ENCODE measurements around the gene RNF103. TPM values are rescaled to one million over a fixed set of nuclear protein-coding genes. Genes with fewer than 3 reads are reported as not detected.

The RNF103 gene
- total RNA-seq, 2 donors from 2014 or later = 11.9 to 17.9 TPM

DNA sequence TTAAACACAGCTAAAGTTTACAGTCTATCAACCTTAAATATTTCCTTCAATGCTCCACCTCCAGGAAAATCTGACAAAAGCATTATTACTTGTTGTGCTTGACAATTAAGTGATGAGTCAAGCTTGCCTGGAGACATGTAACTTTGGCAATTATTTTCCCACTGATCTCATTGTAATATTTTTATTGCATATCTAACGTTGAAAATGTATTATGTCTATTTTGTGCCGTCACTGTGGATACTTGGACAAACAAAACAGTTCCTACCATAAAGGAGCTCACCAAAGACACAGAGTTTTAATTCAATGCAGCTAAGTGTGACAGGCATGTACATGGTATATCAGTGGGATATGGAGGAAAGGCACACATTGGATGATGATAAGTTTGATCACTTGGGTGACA lies 24.7 kb downstream of the RNF103 start:
- Histone ChIP-seq H3K9ac (ENCODE audit: extremely low read depth, low read length, poor library complexity, severe bottlenecking) (no peak overlapping the region), H3K27me3 (ENCODE audit: control insufficient read depth, insufficient read depth, low read length, poor library complexity, severe bottlenecking) (no peaks in the 10 kb centered on the region), H3K36me3 (ENCODE audit: control insufficient read depth, insufficient read depth, low read length) (peaks cover 6% of the 10 kb centered on the region), H3K9me3 (ENCODE audit: control insufficient read depth, low read length) (no peaks in the 10 kb centered on the region), H3K4me1 (ENCODE audit: control insufficient read depth, insufficient read depth, low read length) (no peaks in the 10 kb centered on the region), H3K27ac (ENCODE audit: low read depth, low read length) (no peak overlapping the region), H3K4me3 (ENCODE audit: low read length) (no peak overlapping the region)
- Mint-ChIP-seq H3K36me3 (ENCODE audit: low read depth) (peaks cover 13% of the 10 kb centered on the region), H3K4me1 (no peaks in the 10 kb centered on the region), H3K27ac (no peak overlapping the region), H3K4me3 (no peak overlapping the region), H3K27me3 (ENCODE audit: insufficient read depth) (peaks cover 2% of the 10 kb centered on the region), H3K9me3 (no peaks in the 10 kb centered on the region)
- 96% methylated on average over 2 of the region's 2 CpGs; no CpG with 5 or more reads in 1 of the 2 experiments for whole genome bisulfite sequencing, 2 experiments (ENCODE audit: insufficient coverage in 1 of 2, insufficient read length in 1 of 2)
- DNase-seq = no peak
- TF ChIP-seq, protein P1, sequence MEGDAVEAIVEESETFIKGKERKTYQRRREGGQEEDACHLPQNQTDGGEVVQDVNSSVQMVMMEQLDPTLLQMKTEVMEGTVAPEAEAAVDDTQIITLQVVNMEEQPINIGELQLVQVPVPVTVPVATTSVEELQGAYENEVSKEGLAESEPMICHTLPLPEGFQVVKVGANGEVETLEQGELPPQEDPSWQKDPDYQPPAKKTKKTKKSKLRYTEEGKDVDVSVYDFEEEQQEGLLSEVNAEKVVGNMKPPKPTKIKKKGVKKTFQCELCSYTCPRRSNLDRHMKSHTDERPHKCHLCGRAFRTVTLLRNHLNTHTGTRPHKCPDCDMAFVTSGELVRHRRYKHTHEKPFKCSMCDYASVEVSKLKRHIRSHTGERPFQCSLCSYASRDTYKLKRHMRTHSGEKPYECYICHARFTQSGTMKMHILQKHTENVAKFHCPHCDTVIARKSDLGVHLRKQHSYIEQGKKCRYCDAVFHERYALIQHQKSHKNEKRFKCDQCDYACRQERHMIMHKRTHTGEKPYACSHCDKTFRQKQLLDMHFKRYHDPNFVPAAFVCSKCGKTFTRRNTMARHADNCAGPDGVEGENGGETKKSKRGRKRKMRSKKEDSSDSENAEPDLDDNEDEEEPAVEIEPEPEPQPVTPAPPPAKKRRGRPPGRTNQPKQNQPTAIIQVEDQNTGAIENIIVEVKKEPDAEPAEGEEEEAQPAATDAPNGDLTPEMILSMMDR (conservative IDR thresholded peaks at IDR 0.05) = no peak

GRCh38 chr2:86596118-86596517 lies 27.5 kb downstream of the RNF103 start:
- Histone ChIP-seq H3K4me3 (ENCODE audit: low read length) (no peak overlapping the region), H3K9ac (ENCODE audit: extremely low read depth, low read length, poor library complexity, severe bottlenecking) (no peak overlapping the region), H3K9me3 (ENCODE audit: control insufficient read depth, low read length) (no peaks in the 10 kb centered on the region), H3K27me3 (ENCODE audit: control insufficient read depth, insufficient read depth, low read length, poor library complexity, severe bottlenecking) (peaks cover 4% of the 10 kb centered on the region), H3K36me3 (ENCODE audit: control insufficient read depth, insufficient read depth, low read length) (no peaks in the 10 kb centered on the region), H3K27ac (ENCODE audit: low read depth, low read length) (no peak overlapping the region), H3K4me1 (ENCODE audit: control insufficient read depth, insufficient read depth, low read length) (no peaks in the 10 kb centered on the region)
- peaks cover 2% of the 10 kb centered on the region for H3K27me3 Mint-ChIP-seq (ENCODE audit: insufficient read depth)
- WGBS, 2 experiments (ENCODE audit: insufficient coverage in 1 of 2, insufficient read length in 1 of 2) = 58 to 72% methylated on average over 2 of the region's 2 CpGs
- H3K36me3 Mint-ChIP-seq (ENCODE audit: low read depth) = no peaks in the 10 kb centered on the region
- TF ChIP-seq, protein P1 (conservative IDR thresholded peaks at IDR 0.05) = no peak
- H3K4me1 Mint-ChIP-seq = no peaks in the 10 kb centered on the region
- peaks cover under 1% of the 10 kb centered on the region for H3K9me3 Mint-ChIP-seq
- no peak overlapping the region for H3K27ac Mint-ChIP-seq
- no peak for DNase-seq
- no peak overlapping the region for H3K4me3 Mint-ChIP-seq

DNA sequence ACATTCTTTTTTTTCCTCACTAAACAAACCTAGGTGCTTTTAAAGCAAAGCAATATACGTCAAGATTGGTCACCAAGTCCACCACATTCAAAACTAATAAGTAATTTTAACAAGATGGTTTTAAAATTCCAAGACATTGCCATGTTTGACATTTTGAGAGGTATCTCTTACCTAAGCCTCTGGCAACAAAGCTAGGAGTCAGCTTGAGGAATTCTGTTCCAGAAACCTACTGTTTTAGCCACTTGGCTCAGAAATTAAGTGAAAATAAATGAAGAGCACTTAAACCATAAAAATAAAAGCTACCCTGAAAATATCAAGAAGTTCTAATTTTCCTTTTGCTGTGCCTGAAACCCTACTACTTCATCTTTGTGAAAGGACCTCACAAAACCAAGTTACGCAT lies 30.4 kb downstream of the RNF103 start:
- Histone ChIP-seq H3K36me3 (ENCODE audit: control insufficient read depth, insufficient read depth, low read length) (no peaks in the 10 kb centered on the region), H3K4me3 (ENCODE audit: low read length) (no peak overlapping the region), H3K9ac (ENCODE audit: extremely low read depth, low read length, poor library complexity, severe bottlenecking) (no peak overlapping the region), H3K9me3 (ENCODE audit: control insufficient read depth, low read length) (no peaks in the 10 kb centered on the region), H3K4me1 (ENCODE audit: control insufficient read depth, insufficient read depth, low read length) (no peaks in the 10 kb centered on the region), H3K27me3 (ENCODE audit: control insufficient read depth, insufficient read depth, low read length, poor library complexity, severe bottlenecking) (peaks cover 4% of the 10 kb centered on the region), H3K27ac (ENCODE audit: low read depth, low read length) (no peak overlapping the region)
- Mint-ChIP-seq H3K4me1 (no peaks in the 10 kb centered on the region), H3K9me3 (peaks cover 15% of the 10 kb centered on the region), H3K36me3 (ENCODE audit: low read depth) (no peaks in the 10 kb centered on the region), H3K27ac (no peak overlapping the region), H3K27me3 (ENCODE audit: insufficient read depth) (peaks cover 2% of the 10 kb centered on the region), H3K4me3 (no peak overlapping the region)
- WGBS, 2 experiments (ENCODE audit: insufficient coverage in 1 of 2, insufficient read length in 1 of 2) = 95 to 100% methylated on average over 2 of the region's 2 CpGs
- DNase-seq = no peak
- TF ChIP-seq, protein P1 (conservative IDR thresholded peaks at IDR 0.05) = no peak

Measured in endodermal cell (in vitro differentiated cells).